Mucosa of rectum (tissue), 2 donors: ENCODE measurements around the gene PROZ.

ENCODE experiments used
- H3K27ac ChIP-seq, 2 donors: one replicate each; pipeline ENCODE4 v1.7.0; 2013; ENCODE audit warnings: inconsistent platforms in 2 of 2, low read depth in 2 of 2, low read length in 2 of 2
- H3K27me3 ChIP-seq, 2 donors: one replicate each; pipeline ENCODE4 v1.7.0; 2013; ENCODE audit warnings: low read length in 2 of 2; ENCODE audit not compliant: control insufficient read depth in 2 of 2, insufficient read depth in 2 of 2
- H3K36me3 ChIP-seq, 2 donors: one replicate each; pipeline ENCODE4 v1.7.0; 2013; ENCODE audit warnings: low read length in 2 of 2; ENCODE audit not compliant: control insufficient read depth in 2 of 2, insufficient read depth in 2 of 2
- H3K4me1 ChIP-seq, 2 donors: one replicate each; pipeline ENCODE4 v1.7.0; 2013; ENCODE audit warnings: low read length in 2 of 2, mild to moderate bottlenecking in 1 of 2; ENCODE audit not compliant: control insufficient read depth in 2 of 2, insufficient read depth in 2 of 2
- H3K4me3 ChIP-seq, 2 donors: one replicate each; pipeline ENCODE4 v1.7.0; 2013; ENCODE audit warnings: low read length in 2 of 2
- H3K9ac ChIP-seq, 2 donors: one replicate each; pipeline ENCODE4 v1.7.0; 2013; ENCODE audit warnings: low read length in 2 of 2, low read depth in 1 of 2, mild to moderate bottlenecking in 1 of 2
- H3K9me3 ChIP-seq, 2 donors: one replicate each; pipeline ENCODE4 v1.7.0; 2013; ENCODE audit warnings: low read length in 2 of 2; ENCODE audit not compliant: control insufficient read depth in 2 of 2
- donor health status: healthy.
- donor health status: Normal muscosa, but diverticular disease.

The PROZ gene

DNA sequence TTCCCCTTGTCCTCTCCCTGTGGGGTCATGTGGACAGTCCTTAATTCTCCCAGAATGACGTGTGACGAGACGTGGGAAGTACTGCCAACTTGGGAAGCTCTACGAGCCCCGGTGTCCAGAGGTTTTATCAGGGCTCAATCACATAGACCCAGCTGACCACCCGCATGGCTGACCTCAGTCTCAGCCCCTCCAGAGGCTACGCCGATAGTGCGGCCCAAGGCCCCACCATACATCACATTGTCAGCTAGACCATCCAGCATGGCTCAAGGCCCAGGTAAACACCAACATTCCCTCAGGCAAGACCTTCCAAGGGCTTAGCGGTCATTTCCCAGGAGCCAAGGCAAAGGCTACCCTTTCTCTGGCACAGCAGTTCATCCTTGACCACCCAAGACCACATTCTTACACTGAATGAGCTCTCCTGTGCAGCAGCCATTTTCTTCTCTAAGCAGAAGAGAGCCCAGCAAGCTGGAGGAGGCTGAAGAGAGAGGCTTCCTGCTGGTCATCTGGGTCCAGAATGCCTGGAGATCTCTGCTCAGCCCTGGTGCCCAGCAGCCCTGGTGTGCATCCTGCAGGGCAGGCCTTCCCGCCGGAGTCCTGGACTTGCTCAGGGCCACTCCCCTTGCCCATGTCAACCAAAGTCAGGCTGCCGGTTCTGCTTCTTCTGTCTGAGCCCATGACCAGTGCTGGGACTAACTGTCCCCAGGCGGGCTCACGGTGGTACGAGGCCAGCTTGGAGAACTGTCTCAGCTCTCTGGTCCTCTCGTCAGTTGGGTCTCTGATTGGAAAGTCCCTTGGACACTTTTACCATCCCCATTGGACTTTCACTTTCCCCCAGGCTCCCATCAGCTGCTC is 43.7 kb upstream of the PROZ start:
- no peak overlapping the region for H3K9ac ChIP-seq
- H3K36me3 ChIP-seq: no peaks in the 10 kb centered on the region
- no peak overlapping the region for H3K4me3 ChIP-seq
- peaks cover 5 to 11% of the 10 kb centered on the region in 2 donors for H3K27me3 ChIP-seq
- no peaks in the 10 kb centered on the region for H3K4me1 ChIP-seq
- no peak overlapping the region for H3K27ac ChIP-seq
- H3K9me3 ChIP-seq: no peaks in the 10 kb centered on the region

DNA sequence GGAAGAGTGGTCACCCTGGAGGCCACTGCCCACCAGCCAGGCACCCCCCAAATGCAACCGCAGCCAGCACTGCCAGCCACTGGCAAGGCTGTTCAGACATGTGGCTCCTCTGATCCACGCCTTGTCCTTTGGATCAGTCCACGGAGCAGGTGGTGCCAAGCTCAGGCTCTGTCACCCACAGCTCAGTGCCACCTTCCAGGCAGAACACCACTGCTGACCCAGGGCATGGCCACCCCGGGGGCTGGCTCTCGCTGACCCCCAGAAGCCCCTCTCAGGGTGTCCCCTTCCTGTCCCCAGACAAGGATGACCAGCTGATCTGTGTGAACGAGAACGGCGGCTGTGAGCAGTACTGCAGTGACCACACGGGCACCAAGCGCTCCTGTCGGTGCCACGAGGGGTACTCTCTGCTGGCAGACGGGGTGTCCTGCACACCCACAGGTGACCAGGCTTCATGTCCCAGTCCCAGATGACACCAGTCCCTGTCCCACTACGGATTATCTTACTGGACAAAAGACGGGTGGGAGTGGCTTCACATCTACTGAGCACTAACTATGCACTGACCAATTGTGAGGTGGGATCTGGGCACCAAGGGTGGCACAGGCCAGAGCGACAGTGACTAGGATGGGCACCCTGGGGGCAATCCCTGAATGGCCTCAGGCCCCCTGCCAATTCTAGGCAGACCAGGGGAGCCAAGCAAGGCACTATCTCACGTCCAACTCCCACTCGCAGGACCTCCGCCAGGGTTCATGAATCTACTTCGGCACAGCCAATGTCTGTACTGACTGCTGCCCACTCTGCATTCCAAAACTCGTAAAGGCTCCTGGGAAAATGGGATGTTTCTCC is 42.9 kb upstream of the PROZ start:
- H3K9me3 ChIP-seq: no peaks in the 10 kb centered on the region
- H3K36me3 ChIP-seq: no peaks in the 10 kb centered on the region
- no peaks in the 10 kb centered on the region for H3K4me1 ChIP-seq
- H3K4me3 ChIP-seq: no peak overlapping the region
- no peak overlapping the region for H3K27ac ChIP-seq
- no peak overlapping the region for H3K9ac ChIP-seq
- H3K27me3 ChIP-seq: peaks cover 5 to 10% of the 10 kb centered on the region in 2 donors

DNA sequence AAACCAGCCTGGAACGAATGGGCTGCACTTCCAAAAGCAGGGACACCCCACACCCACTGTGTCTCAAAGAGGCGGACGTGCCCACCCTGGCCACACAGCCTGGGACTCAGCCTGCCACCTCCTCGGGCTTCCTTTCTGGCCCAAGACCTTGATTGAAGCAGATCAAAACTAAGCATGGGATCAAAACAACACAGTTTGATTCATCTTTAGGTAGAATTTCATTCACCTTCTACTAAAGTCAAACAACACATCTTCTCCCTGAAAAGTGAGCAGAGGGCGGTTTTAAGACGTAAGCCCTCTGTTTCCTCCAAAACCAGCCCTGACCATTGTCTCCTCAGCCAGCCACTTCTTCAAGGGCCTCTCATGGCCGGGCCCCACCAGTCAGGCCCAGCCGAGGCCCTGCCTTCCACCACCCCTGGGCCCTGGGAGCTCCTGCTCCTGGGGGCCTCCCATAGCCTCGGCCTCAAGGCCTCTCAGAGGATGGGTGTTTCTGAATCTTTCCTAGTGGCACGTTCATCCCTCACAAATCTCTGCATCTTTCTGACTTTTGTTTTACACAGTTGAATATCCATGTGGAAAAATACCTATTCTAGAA is 42.1 kb upstream of the PROZ start:
- no peaks in the 10 kb centered on the region for H3K36me3 ChIP-seq
- H3K27ac ChIP-seq: no peak overlapping the region
- H3K9me3 ChIP-seq: no peaks in the 10 kb centered on the region
- no peaks in the 10 kb centered on the region for H3K4me1 ChIP-seq
- no peak overlapping the region for H3K9ac ChIP-seq
- H3K27me3 ChIP-seq: peaks cover 4 to 5% of the 10 kb centered on the region in 2 donors
- H3K4me3 ChIP-seq: no peak overlapping the region

DNA sequence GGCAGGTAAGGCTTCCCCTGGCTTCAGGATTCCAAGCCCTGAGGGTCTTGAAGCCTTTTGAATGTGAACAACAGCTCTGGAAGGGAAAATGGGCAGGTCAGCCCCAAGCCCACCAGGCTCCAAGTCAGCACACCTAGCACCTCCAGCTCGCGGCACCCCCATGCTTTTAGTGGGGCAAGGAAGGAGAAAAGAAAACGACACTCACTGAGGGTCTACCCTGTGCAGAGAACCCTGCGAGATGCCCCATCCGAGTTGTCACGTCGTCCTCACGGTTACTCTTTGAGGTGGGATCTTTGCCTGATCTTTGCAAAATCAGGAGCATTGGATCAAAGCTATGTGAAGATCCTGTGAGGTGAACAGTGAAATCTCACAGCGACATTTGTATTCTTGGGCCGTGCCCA is 41.6 kb upstream of the PROZ start:
- H3K27me3 ChIP-seq: peaks cover 2 to 3% of the 10 kb centered on the region in 2 donors
- H3K36me3 ChIP-seq: no peaks in the 10 kb centered on the region
- no peak overlapping the region for H3K9ac ChIP-seq

DNA sequence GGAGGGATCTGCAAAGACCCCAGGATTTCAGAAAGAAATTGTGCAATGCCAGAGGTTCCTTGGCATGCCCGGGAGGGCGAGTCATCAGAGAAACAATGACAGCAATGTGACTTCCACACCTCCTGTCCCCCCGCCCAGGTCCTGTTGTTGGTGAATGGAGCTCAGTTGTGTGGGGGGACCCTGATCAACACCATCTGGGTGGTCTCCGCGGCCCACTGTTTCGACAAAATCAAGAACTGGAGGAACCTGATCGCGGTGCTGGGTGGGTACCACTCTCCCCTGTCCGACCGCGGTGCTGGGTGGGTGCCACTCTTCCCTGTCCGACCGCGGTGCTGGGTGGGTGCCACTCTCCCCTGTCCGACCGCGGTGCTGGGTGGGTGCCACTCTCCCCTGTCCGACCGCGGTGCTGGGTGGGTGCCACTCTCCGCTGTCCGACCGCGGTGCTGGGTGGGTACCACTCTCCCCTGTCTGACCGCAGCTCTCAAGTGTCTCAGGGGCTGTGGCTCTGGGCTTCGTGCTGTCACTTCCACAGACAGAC is 41.0 kb upstream of the PROZ start:
- Histone ChIP-seq H3K9me3 (no peaks in the 10 kb centered on the region), H3K4me3 (no peak overlapping the region), H3K27ac (no peak overlapping the region), H3K36me3 (no peaks in the 10 kb centered on the region), H3K27me3 (peaks cover 0 to 1% of the 10 kb centered on the region in 2 donors), H3K9ac (no peak overlapping the region), H3K4me1 (peaks cover 0 to 2% of the 10 kb centered on the region in 2 donors)

More for the DNA sequence above, 41.6 kb upstream of the PROZ start:
- peaks cover 0 to under 1% of the 10 kb centered on the region in 2 donors for H3K4me1 ChIP-seq
- H3K27ac ChIP-seq: no peak overlapping the region
- no peaks in the 10 kb centered on the region for H3K9me3 ChIP-seq
- no peak overlapping the region for H3K4me3 ChIP-seq

DNA sequence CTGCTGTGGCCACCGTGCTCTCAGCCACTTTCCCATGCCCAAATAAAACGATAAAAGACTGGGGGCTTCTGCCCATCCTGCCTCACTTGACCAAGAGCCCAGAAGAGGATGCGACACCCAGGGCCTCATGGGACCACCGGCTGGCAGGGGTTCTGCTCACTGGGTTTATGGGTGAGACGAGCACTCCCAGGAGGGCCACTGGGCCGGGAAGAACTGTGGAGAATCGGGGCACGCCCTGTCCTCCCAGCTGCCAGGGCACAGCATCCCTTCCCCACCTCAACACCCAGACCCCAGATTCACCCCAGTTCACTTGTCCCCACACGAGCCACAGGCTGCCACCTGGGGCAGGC is 40.6 kb upstream of the PROZ start:
- no peaks in the 10 kb centered on the region for H3K9me3 ChIP-seq
- peaks cover 3 to 6% of the 10 kb centered on the region in 2 donors for H3K4me1 ChIP-seq
- H3K27me3 ChIP-seq: no peaks in the 10 kb centered on the region
- no peak overlapping the region for H3K27ac ChIP-seq
- no peak overlapping the region for H3K9ac ChIP-seq
- no peak overlapping the region for H3K4me3 ChIP-seq
- no peaks in the 10 kb centered on the region for H3K36me3 ChIP-seq

DNA sequence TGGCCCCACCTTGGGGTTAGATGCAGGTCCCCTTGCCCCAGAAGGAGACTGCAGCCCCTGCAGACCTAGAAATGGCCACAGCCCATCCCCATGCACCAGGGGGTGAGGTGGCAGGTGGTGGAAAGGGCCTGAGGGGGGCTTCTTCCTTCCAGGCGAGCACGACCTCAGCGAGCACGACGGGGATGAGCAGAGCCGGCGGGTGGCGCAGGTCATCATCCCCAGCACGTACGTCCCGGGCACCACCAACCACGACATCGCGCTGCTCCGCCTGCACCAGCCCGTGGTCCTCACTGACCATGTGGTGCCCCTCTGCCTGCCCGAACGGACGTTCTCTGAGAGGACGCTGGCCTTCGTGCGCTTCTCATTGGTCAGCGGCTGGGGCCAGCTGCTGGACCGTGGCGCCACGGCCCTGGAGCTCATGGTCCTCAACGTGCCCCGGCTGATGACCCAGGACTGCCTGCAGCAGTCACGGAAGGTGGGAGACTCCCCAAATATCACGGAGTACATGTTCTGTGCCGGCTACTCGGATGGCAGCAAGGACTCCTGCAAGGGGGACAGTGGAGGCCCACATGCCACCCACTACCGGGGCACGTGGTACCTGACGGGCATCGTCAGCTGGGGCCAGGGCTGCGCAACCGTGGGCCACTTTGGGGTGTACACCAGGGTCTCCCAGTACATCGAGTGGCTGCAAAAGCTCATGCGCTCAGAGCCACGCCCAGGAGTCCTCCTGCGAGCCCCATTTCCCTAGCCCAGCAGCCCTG is 40.0 kb upstream of the PROZ start:
- no peak overlapping the region for H3K27ac ChIP-seq
- no peak overlapping the region for H3K9ac ChIP-seq
- H3K36me3 ChIP-seq: no peaks in the 10 kb centered on the region
- no peaks in the 10 kb centered on the region for H3K27me3 ChIP-seq
- no peaks in the 10 kb centered on the region for H3K9me3 ChIP-seq
- no peak overlapping the region for H3K4me3 ChIP-seq
- peaks cover 4 to 6% of the 10 kb centered on the region in 2 donors for H3K4me1 ChIP-seq

DNA sequence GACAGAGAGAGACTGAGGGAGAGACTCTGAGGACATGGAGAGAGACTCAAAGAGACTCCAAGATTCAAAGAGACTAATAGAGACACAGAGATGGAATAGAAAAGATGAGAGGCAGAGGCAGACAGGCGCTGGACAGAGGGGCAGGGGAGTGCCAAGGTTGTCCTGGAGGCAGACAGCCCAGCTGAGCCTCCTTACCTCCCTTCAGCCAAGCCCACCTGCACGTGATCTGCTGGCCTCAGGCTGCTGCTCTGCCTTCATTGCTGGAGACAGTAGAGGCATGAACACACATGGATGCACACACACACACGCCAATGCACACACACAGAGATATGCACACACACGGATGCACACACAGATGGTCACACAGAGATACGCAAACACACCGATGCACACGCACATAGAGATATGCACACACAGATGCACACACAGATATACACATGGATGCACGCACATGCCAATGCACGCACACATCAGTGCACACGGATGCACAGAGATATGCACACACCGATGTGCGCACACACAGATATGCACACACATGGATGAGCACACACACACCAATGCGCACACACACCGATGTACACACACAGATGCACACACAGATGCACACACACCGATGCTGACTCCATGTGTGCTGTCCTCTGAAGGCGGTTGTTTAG is 39.2 kb upstream of the PROZ start:
- H3K9me3 ChIP-seq: no peaks in the 10 kb centered on the region
- H3K9ac ChIP-seq: no peak overlapping the region
- no peak overlapping the region for H3K4me3 ChIP-seq
- H3K27me3 ChIP-seq: no peaks in the 10 kb centered on the region
- H3K4me1 ChIP-seq: peaks cover 4 to 6% of the 10 kb centered on the region in 2 donors
- H3K27ac ChIP-seq: no peak overlapping the region
- H3K36me3 ChIP-seq: no peaks in the 10 kb centered on the region

DNA sequence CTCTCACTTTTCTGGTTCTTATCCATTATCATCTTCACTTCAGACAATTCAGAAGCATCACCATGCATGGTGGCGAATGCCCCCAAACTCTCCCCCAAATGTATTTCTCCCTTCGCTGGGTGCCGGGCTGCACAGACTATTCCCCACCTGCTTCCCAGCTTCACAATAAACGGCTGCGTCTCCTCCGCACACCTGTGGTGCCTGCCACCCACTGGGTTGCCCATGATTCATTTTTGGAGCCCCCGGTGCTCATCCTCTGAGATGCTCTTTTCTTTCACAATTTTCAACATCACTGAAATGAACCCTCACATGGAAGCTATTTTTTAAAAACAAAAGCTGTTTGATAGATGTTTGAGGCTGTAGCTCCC is 38.6 kb upstream of the PROZ start:
- no peaks in the 10 kb centered on the region for H3K36me3 ChIP-seq
- H3K27me3 ChIP-seq: no peaks in the 10 kb centered on the region
- H3K9me3 ChIP-seq: no peaks in the 10 kb centered on the region
- H3K4me3 ChIP-seq: no peak overlapping the region
- H3K9ac ChIP-seq: no peak overlapping the region
- H3K27ac ChIP-seq: no peak overlapping the region
- H3K4me1 ChIP-seq: peaks cover 4 to 6% of the 10 kb centered on the region in 2 donors
